Measurements from ENCODE around the gene HYOU1. TPM values are rescaled to one million over a fixed set of nuclear protein-coding genes. Genes with fewer than 3 reads are reported as not detected.

Gene HYOU1
- total RNA-seq, 1 experiment from 2014 or later = 268 TPM

DNA sequence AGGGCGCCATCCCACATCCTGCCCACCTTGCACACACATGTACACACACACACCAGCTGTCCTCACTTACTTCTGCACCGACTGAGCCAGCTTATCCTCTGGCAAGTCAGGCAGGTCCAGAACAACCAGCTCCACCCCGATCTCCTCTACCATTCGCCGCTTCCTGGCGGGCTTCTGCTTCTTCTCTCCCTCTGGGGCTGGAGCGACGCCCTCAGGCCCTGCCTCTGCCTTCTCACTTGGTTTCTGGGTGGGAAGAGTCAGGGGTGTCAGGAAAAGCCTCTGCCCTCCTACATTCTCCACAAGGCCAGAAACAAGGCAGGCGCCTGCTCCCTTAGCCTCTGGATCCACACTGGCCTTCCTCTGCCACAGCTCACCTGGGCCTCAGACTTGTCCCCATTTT, 8.4 kb downstream of the HYOU1 start:
- DNase-seq (ENCODE audit: low read depth, low spot score) = no peak
- Histone ChIP-seq H3K36me3 (ENCODE audit: control insufficient read depth, insufficient read depth, low read length) (peaks cover 11% of the 10 kb centered on the region; the same call in 1 of the 2 replicates), H3K27ac (ENCODE audit: low read length) (no peak overlapping the region), H3K4me3 (ENCODE audit: low read depth in 2 of 2, low read length in 2 of 2) (no peak overlapping the region), H3K27me3 (ENCODE audit: control insufficient read depth, insufficient read depth, low read length) (no peaks in the 10 kb centered on the region), H3K4me1 (ENCODE audit: control insufficient read depth, insufficient read depth, low read length) (no peaks in the 10 kb centered on the region), H3K9me3 (ENCODE audit: control insufficient read depth, insufficient read depth, low read depth, low read length) (no peaks in the 10 kb centered on the region)
- ATAC-seq = no peak
- ChIA-PET POLR2A (no interaction called here), CTCF (no interaction called here)
- in situ Hi-C loops (cut with HindIII; ENCODE audit: low pct_unique_long_range_greater_than_20kb, low sequenced_read_pairs) (no loop called here), intact Hi-C loops (cut with micrococcal nuclease; ENCODE audit: unreplicated experiment) (no loop called here)
- BruUV-seq (replicated peaks) = no TSS peak
- TF ChIP-seq, protein P1, sequence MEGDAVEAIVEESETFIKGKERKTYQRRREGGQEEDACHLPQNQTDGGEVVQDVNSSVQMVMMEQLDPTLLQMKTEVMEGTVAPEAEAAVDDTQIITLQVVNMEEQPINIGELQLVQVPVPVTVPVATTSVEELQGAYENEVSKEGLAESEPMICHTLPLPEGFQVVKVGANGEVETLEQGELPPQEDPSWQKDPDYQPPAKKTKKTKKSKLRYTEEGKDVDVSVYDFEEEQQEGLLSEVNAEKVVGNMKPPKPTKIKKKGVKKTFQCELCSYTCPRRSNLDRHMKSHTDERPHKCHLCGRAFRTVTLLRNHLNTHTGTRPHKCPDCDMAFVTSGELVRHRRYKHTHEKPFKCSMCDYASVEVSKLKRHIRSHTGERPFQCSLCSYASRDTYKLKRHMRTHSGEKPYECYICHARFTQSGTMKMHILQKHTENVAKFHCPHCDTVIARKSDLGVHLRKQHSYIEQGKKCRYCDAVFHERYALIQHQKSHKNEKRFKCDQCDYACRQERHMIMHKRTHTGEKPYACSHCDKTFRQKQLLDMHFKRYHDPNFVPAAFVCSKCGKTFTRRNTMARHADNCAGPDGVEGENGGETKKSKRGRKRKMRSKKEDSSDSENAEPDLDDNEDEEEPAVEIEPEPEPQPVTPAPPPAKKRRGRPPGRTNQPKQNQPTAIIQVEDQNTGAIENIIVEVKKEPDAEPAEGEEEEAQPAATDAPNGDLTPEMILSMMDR (IDR thresholded peaks at IDR 0.05) = no peak
- TF ChIP-seq SIN3A (IDR thresholded peaks at IDR 0.05; ENCODE audit: borderline replicate concordance, insufficient read depth, low read depth, low read length) (no peak), POLR2AphosphoS5 (IDR thresholded peaks at IDR 0.05; ENCODE audit: low read depth, low read length) (no peak), TCF7L2 (IDR thresholded peaks at IDR 0.05; ENCODE audit: low read depth, low read length) (no peak)
- TF ChIP-seq, protein P2, sequence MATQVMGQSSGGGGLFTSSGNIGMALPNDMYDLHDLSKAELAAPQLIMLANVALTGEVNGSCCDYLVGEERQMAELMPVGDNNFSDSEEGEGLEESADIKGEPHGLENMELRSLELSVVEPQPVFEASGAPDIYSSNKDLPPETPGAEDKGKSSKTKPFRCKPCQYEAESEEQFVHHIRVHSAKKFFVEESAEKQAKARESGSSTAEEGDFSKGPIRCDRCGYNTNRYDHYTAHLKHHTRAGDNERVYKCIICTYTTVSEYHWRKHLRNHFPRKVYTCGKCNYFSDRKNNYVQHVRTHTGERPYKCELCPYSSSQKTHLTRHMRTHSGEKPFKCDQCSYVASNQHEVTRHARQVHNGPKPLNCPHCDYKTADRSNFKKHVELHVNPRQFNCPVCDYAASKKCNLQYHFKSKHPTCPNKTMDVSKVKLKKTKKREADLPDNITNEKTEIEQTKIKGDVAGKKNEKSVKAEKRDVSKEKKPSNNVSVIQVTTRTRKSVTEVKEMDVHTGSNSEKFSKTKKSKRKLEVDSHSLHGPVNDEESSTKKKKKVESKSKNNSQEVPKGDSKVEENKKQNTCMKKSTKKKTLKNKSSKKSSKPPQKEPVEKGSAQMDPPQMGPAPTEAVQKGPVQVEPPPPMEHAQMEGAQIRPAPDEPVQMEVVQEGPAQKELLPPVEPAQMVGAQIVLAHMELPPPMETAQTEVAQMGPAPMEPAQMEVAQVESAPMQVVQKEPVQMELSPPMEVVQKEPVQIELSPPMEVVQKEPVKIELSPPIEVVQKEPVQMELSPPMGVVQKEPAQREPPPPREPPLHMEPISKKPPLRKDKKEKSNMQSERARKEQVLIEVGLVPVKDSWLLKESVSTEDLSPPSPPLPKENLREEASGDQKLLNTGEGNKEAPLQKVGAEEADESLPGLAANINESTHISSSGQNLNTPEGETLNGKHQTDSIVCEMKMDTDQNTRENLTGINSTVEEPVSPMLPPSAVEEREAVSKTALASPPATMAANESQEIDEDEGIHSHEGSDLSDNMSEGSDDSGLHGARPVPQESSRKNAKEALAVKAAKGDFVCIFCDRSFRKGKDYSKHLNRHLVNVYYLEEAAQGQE (IDR thresholded peaks at IDR 0.05; ENCODE audit: insufficient read depth in 1 of 2, low read depth in 2 of 2, low read length in 1 of 2) = no peak

DNA sequence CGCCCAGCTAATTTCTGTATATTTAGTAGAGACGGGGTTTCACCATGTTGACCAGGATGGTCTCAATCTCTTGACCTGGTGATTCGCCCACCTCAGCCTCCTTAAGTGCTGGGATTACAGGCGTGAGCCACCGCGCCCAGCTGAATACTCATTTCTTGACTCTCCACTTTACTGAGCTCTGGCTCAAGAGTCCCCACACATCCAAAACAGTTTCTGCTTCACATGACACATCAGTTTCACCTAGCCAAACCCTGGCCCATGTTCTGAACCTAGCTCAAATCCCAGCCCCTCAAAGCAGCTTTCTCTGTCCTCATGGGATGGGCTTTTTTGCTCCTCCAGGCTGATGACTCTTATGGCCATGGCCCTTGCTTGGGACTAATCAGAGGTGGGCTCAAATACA, 9.8 kb downstream of the HYOU1 start:
- TF ChIP-seq, protein P1 (IDR thresholded peaks at IDR 0.05) = no peak
- TF ChIP-seq, protein P2 (IDR thresholded peaks at IDR 0.05; ENCODE audit: insufficient read depth in 1 of 2, low read depth in 2 of 2, low read length in 1 of 2) = no peak
- TF ChIP-seq SIN3A (IDR thresholded peaks at IDR 0.05; ENCODE audit: borderline replicate concordance, insufficient read depth, low read depth, low read length) = no peak
- no peak for TF ChIP-seq TCF7L2 (IDR thresholded peaks at IDR 0.05; ENCODE audit: low read depth, low read length)
- no peak for TF ChIP-seq POLR2AphosphoS5 (IDR thresholded peaks at IDR 0.05; ENCODE audit: low read depth, low read length)
- no TSS peak for BruUV-seq (replicated peaks)
- H3K4me1 ChIP-seq (ENCODE audit: control insufficient read depth, insufficient read depth, low read length) = no peaks in the 10 kb centered on the region
- intact Hi-C loops (cut with micrococcal nuclease; ENCODE audit: unreplicated experiment) = no loop called here
- H3K4me3 ChIP-seq (ENCODE audit: low read depth in 2 of 2, low read length in 2 of 2) = no peak overlapping the region
- ChIA-PET POLR2A (interaction anchor here (0.6 kb wide), 3 partner anchors 10 to 620 kb away, joined by 3 to 5 read pairs (median 3); no protein-coding TSS in a partner anchor), CTCF (interaction anchor here (0.7 kb wide), 1 partner anchor 74 kb away, joined by 4 read pairs; the partner anchor contains the start of gene HINFP)
- no peaks in the 10 kb centered on the region for H3K9me3 ChIP-seq (ENCODE audit: control insufficient read depth, insufficient read depth, low read depth, low read length)
- H3K36me3 ChIP-seq (ENCODE audit: control insufficient read depth, insufficient read depth, low read length) = peaks cover 3% of the 10 kb centered on the region; the same call in 1 of the 2 replicates
- DNase-seq (ENCODE audit: low read depth, low spot score) (no peak), ATAC-seq (no peak)
- H3K27ac ChIP-seq (ENCODE audit: low read length) = no peak overlapping the region
- in situ Hi-C loops (cut with HindIII; ENCODE audit: low pct_unique_long_range_greater_than_20kb, low sequenced_read_pairs) = no loop called here
- no peaks in the 10 kb centered on the region for H3K27me3 ChIP-seq (ENCODE audit: control insufficient read depth, insufficient read depth, low read length)
